ENCODE results near the gene PDCD1.
A peak's percentile ranks its signal among the peaks of the same experiment; 100 is the strongest.
"Not testable (repeated sequence)": the region's sequence is repeated elsewhere in the genome, so short reads cannot be mapped to it uniquely, and the experiment has no call there.

Gene PDCD1

DNA sequence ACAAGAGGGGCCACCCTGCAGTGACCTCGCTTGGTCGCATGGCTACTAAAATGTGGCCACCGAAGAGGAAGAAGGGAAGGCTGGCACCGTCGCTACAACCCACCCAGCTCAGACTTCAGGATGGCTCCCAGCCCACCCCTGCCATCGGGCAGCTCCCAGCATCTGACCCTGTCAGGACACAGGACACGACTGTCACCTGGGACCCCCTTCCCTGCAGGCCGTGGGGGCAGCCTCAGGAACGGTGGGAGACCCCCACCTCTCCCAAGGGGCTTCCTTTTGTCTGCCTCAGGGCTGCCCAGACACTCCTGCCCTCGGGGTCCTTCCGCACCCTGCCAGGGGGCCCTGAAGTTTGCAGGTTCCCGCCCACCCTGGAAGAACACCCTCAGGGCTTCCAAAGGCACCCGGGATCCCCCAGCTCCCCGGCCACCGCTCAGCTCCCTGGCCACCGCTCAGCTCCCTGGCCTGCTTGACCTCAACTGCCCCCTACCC is 18.5 kb upstream of the PDCD1 start:
- DNase-seq: no peak

DNA sequence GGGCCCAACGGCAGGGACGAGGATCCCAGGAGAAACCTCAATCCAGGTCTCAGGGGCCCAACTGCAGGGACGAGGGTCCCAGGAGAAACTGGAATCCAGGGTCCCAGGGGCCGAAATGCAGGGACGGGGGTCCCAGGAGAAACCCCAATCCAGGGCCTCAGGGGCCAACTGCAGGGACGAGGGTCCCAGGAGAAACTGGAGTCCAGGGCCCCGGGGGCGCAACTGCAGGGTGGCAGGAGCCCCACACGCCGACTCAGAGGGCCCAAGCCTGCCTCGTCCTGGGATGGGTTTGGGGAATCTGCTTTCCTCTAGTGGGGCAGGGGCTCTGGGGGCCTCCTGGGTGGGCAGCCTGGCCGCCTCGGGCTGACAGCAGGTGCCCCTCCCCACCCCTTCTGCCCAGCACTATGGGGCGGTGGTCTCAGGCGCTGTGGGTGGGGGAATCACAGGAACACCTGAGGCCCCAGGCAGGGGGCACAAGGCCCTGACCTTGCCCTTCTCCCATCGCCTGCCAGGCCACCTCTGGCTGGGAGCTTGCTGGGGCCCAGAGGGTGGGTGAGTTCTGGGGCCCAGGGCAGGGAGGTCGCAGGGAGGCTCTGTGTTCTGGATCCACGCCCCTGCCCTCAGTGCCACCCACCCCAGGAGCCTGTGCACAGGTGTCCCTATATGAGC is 18.0 kb upstream of the PDCD1 start:
- no peak for DNase-seq

DNA sequence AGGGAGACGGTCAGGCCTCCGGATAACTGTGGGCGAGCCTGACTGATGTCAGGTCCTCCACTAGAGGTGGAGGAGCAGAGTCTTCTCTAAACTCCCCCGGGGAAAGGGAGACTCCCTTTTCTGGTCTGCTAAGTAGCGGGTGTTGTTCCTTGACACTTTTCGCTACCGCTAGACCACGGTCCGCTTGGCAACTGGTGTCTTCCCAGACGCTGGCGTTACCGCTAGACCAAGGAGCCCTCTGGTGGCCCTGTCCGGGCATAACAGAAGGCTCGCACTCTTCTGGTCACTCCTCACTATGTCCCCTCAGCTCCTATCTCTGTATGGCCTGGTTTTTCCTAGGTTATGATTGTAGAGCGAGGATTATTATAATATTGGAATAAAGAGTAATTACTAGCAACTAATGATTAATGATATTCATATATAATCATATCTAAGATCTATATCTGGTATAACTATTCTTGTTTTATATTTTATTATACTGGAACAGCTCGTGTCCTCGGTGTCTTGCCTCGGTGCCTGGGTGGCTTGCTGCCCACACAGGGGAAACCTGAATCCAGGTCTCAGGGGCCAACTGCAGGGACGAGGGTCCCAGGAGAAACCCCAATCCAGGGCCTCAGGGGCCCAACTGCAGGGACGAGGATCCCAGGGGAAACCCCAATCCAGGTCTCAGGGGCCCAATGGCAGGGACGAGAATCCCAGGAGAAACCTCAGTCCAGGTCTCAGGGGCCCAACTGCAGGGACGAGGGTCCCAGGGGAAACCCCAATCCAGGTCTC is 17.2 kb upstream of the PDCD1 start:
- DNase-seq: not testable (repeated sequence)

DNA sequence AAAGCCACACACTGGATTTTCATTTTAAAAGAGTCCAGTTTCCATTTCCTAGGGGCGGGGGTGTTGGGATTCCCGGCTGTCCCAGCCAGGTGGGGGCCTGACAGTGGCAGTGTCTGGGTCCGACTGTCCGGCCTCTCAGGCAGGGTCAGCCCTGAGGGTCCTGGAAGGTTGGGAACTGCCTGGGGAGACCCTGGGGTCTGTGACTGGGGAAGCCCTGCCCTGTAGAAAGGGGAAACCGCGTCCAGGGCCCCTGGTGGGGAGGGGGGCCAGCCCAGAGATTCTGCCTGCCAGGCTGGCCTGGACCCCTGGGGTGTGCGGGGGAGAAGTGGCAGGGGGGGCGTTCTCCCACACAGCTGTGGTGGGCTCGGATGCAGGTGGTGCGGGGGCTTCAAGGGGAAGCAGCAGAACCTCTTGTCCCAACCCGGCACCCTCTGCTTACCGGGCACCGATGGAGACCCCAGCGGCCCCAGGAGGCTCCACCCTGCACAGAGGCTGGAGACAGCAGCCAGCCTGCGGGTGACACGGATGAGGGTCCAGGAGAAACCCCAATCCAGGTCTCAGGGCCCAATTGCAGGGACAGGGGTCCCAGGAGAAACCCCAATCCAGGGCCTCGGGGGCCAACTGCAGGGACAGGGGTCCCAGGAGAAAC is 15.7 kb upstream of the PDCD1 start:
- no peak for DNase-seq

DNA sequence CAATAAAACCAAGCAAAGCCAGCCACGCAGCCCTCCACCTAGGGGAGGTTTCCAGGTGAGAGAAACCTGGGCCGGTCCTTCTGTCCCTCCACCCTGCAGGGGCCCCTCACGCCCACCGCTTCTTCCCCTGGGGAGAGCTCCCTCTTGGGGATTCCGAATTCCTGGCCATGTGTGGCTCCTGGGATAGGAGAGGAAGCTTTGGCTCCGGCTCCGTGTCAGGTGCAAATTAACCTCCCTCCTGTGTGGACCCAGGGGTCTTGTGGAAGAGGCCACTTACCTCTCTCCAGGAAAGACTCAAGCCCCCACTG is 15.1 kb upstream of the PDCD1 start:
- DNase-seq: no peak

DNA sequence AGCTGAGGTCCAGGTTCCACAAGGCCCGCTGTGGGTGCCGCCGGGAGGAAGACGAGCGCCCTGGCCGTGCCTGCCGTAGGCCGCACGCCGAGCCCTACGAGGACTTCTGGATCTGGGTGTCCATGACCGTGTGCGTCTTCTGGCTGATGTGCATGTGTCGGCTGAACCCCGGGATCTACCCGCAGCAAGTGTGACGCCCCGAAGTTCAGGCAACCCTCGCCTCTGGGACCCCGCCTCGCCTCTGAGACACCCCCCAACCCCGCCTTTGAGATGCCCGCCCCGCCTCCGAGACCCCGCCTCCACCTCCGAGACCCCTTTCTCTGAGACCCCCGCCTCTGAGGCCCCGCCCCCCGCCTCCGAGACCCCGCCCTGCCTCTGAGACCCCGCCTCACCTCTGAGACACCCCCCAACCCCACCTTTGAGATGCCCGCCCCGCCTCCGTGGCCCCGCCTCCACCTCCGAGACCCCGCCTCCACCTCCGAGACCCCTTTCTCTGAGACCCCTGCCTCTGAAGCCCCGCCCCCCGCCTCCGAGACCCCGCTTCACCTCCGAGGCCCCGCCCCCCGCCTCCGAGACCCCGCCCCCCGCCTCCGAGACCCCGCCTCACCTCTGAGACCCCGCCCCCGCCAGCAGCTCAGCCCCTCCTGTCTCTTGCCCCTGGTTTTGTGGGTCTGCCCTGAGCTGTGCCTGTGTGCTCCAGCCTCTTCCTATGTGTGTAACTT is 14.5 kb upstream of the PDCD1 start:
- no peak for DNase-seq

DNA sequence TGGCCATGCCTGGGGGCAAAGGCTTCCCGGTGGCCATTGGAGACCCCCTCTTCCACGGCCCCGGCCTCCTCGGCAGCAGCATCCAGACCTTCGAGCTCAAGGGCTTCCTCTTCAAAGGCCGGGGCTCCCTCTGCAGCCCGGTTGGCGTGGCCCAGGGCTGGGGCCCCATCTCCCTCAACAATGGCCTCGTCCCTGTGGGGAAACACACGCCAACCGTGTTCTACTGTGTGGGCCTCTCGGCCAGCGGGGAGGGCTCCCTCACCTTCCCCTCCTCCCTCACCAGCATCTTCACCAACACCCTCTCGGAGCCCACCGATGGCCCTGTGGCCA is 13.6 kb upstream of the PDCD1 start:
- no peak for DNase-seq

DNA sequence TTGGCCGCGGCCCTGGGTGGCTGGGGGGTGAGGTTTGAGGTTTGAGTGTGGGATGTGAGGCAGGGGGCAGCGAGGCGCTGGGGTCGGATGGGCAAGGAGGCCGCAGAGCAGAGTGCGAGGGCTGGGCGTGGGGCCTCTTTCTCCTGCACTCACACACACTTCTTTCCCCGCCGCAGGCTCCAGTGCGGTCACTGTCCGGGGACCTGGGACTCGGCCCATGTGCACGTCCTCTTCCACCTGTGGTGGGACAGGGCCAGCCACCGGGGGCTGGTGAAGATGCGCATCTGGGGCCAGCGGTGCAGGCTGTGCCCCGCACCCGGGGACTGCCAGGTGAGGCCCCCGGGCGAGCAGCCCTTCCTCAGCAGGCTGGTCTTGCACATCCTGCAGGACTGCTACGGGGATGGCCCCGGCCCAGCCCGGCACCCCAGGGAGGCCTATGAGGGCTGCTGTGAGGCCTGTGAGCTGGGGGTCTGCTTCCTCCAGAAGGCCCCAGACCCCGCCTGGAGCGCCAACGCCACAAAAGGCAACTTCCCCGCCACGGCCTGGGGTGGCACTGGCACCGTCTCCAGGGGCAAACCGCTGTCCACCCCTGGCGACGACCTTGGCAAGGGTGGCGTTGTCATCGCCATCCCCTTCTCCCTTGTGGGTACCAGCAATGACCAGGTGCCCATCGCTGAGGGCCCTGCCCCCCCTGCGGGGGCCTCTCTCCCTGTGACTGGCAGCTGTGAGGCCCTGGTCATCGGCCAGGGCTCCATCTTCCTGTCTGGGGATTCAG is 13.0 kb upstream of the PDCD1 start:
- DNase-seq: no peak

DNA sequence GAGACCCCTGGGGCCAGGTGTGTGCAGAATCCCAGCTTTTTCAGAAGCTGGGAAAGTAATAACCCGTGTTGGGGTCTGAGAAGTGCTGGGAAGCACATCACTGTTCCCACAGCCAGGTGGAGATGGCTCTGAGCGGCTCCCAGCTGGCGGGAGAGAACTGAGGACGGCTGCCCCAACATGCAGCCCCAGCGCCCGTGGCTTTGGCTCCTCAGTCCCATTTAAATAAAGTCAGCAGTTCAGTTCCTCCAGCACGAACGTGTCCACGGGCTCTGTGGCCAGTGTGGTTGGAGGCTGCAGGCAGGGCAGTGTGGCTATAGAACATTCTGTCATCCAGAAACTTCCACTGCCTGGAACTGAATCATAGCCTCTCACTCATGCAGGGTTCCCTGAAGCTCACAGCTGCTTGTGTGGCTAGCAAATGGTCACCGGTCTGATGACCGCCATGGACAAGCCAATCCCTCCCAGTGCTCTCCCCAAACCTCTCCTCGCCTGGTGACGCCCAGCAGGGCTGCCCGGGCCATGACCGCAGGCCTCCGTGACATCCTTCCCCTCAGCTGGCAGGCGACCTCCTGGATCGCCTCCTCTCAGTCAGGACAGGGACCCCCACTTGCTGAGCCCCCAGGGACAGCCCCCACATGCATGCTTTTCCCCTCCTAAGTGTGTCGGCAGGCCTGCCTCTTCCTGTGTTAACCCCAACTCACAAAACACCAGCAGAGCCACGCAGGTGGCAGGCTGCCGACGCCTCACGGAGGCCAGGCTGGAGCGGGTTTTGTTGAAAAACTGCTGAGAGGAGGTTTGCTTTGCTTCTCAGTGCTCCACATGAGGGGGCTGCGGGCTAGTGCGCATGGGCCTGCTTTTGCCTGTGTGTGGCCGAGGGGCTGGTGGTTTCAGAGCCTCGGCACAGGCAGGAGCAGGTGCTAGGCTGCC is 12.2 kb upstream of the PDCD1 start:
- peak; percentile 51 for DNase-seq

DNA sequence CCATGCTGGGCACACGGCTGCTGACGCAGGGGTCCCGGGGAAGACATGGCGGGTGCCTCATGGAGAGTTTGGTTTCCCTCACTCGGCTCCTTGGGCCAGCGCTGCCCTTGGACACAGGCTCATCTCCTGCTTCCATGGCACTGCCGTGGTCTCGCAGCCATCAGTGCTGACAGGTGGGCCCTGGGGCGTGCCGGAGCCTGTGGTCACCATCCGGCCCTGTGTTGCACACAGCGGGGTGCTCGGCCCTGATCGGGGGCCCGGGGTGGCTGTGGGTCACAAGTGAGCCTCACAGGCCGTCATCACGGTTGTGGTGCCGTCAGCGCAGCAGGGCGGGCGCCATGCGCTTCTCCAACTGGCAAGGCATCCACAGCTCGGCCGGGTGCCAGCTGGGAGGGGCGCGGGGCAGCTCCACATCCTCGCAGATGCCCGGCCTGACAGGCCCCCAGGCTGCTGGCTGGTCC is 11.4 kb upstream of the PDCD1 start:
- DNase-seq: no peak

DNA sequence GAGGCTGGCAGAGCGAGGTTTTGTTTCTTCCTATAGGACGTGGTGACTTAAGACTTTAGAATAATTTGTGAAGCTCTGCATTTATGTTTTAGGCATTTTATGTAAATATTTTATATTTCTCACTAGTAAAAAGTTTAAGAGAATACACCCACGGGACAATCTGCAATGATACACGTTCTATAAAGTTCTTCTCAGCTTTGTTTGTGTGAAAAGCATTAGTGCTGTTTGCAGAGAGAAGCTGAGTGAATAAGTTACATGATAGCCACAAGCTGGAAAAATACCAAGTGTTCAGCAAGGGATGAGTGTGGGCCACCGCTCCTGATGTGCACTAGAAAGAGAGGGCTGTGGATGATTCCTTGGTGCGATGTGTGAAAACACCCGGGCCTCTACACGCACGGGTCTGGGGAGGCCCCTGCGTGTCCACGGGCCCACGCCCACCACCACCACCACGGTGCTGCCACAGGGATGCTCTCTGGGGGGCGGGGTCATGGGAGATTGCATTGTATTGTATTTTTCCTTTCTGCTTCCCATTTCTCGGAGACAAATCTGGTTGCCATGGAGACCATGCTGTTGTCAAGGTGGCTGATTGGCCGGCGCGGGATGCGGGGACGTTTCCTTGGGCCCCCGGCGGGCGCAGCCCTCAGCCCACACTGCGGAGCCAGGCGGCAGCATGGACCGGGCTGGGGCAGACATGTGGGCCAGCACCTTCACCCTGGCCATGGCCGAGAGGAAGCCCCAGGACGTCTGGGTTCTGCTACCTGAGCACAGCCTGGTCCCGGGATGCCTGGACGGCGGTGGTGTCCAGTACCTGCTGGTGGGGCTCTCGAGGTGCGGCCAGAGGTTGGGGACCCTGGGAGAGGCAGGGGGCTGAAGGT is 10.6 kb upstream of the PDCD1 start, which contains the start of gene RTP5:
Gene RTP5, plus strand, starts transcription at position 643 of the 875 bp plus-strand sequence. Its CDS starts 28 bp downstream, at position 671.
- DNase-seq: no peak

DNA sequence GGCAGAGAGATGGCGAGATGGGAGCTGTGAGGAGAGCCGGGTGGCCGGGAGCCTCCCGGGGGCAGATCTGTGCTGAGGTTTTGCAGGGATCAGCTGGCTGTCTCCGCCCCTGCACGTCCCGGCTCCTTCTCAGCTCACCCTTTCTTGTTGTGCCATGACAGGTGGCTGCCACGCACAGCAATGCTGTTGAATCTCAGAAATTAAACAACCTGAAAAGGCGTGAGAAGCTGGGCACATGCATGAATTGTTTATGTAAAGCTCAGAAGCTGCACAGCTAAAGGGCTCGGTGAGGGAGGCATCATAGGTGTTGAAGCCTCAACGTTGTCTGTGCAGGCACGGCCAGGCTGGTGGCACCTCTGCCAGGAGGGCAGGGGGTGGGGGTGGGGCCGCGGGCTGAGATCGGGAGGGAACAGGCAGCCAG is 10.0 kb upstream of the PDCD1 start:
- peak; percentile 44 for DNase-seq

DNA sequence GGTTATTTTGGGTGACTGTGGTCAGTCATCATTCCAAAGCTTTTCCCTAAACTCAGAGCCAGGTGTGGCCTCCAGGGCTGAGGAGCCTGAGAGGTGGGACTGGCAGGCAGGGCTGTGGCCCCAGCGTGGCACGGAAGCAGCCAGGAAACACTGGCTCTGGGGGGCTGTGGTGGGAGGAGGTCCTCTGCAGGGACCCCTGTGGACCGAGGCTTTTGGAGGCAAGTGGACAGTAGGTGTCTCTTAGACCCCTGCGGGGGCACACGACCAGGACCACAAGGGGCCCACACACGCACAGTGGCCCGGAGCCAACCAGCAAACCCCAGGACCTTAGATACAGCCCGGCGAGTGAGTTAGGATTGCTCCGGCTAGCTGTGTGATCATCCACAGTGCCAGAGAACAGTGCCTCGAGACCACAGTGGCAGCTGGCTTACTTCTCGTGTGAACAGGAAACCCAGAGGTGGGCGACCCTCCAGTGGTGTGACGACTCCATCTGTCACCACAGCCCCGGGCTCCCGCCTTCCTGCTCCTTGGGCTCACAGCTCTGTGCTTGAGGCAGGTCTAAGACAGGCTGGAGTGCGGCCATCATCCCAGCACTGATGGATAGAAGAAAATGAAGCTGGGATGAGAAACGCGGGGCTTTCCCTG is 9.2 kb upstream of the PDCD1 start:
- peak; percentile 67 for DNase-seq

DNA sequence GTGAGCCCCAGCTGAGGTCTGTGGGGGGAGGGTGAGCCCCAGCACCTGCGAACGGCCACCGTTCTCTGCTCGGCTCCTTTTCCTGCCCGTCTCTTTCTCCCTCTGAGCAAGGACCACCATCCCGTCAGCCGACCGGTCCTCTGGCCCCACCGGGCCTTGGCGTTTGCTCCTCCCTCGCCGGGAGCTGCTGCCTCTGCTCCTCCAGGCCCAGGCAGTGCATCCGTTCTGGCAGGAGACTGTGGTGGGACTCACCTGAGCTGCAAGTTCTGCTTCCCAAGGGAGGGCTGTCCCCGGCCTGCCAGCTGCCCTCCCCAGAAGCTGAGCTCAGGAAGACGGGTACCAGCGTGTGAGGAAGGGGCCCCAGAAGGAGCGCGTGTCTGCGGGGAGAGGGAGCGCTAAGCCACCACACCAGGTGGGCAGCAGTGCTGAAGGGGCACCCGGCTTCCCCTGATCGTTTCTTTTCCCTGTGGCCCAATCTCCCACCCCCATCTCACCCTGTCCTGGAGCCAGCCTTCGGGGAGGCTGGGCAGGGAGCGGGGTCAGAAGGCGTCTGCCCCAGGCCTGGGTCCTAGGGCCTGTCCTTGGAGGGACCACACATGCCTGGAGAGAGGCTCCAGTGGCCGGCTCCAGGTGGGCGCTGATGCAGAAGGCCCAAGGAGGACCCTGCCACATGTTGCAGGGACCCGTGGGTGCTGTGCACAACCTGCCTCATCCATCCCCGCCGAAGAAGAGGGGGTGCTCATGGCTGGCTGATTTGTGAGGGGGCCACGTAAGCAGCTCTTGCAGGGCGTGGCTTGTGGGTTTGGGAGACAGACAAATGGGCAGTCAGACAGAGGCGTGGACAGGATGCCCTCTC is 8.3 kb upstream of the PDCD1 start:
- no peak for DNase-seq

DNA sequence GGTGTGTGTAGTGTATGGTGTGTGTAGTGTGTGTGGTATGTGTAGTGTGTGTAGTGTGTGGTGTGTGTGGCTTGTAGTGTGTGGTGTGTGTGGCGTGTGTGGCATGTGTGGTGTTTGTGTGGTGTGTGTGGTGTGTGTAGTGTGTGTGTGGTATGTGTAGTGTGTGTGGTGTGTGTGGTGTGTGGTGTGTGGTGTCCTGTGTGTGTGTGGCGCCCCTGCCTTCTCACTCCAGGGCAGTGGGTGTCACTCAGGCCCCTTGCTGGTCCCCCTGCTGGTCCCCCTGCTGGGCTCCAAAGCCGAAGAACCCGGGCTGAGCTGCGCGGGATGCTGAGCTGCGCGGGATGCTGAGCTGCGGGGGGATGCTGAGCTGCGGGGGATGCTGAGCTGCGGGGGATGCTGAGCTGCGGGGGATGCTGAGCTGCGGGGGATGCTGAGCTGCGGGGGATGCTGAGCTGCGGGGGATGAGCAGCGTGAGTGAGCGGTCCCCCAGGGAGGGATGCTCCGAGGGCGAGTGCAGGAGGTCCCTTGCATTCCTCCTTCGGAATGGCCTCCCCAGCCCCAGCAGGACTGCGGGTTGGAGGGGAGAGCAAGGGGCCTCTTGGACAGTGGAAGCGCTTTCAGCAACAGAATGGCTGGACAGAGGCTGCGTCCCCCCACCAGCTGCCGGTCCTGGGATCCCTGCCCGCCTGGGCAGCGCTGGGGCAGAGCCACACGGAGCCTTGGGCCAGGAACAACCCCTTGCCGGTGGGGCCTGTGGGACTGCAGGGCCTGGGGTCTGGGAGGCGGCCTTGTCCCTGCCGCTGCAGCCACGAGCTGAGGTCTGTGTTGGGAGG is 7.5 kb upstream of the PDCD1 start:
- DNase-seq: no peak

DNA sequence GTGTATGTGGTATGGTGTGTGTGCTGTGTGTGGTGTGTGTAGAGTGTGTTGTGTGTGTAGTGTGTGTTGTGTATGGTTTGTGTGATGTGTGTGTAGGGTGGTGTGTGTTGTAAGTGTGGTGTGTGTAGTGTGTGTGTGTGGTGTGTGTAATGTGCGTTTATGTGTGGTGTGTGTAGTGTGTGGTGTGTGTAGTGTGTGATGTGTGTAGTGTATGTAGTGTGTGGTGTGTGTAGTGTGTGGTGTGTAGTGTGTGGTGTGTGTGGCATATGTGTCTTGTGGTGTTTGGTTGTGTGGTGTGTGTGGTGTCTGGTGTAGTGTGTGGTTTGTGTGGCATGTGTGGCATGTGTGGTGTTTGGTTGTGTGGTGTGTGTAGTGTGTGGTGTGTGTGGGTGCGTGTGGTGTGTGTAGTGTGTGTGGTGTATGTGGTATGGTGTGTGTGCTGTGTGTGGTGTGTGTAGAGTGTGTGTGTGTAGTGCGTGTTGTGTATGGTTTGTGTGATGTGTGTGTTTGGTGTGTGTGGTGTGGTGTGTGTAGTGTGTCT is 6.8 kb upstream of the PDCD1 start:
- DNase-seq: no peak

DNA sequence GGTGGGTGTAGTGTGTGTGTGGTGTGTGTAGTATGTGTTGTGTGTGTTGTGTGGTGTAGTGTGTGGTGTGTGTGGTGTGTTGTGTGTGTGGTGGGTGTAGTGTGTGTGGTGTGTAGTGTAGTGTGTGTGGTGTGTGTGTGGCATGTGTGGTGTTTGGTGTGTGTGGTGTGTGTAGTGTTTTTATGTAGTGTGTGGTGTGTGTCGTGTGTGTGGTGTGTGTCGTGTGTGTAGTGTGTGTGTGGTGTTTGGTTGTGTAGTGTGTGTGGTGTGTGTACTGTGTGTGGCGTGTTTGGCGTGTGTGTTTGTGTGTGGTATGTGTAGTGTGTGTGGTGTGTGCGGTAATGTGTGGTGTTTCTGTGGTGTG is 6.1 kb upstream of the PDCD1 start:
- no peak for DNase-seq
